Right lobe of liver (tissue), 6 donors: ENCODE measurements around the gene KSR2. TPM values are rescaled to one million over a fixed set of nuclear protein-coding genes. Genes with fewer than 3 reads are reported as not detected.

Experiments
- ATAC-seq, 4 donors: fragments of 200-7000 bp; cut with Tn5 transposase; one replicate each; pipeline ENCODE4 v1.9.1; 2020; ENCODE audit warnings: mild to moderate bottlenecking in 4 of 4, moderate library complexity in 4 of 4
- DNase-seq, 3 donors: peaks; one replicate each; pipeline ENCODE4 v3.0.0-alpha.2; 2020
- H3K27ac ChIP-seq, 3 donors: fragments of 200-600 bp; one replicate each; pipeline ENCODE4 v1.8.0; 2022
- H3K27me3 ChIP-seq, 2 donors: fragments of 200-600 bp; one replicate each; pipeline ENCODE4 v1.8.0; 2022
- H3K36me3 ChIP-seq, 4 donors: fragments of 200-600 bp; sonication (generic) in 1 of 4; one replicate each; pipeline versions ENCODE4 v1.5.1 to v1.8.0; 2017 to 2022; ENCODE audit warnings: control low read depth in 1 of 4
- H3K4me1 ChIP-seq, 4 donors: fragments of 200-600 bp; sonication (generic) in 1 of 4; one replicate each; pipeline versions ENCODE4 v1.5.1 to v1.8.0; 2017 to 2022; ENCODE audit warnings: control low read depth in 1 of 4
- H3K4me3 ChIP-seq, 3 donors: fragments of 200-600 bp; one replicate each; pipeline ENCODE4 v1.8.0; 2022
- H3K9me3 ChIP-seq, 4 donors: fragments of 200-600 bp; sonication (generic) in 1 of 4; one replicate each; pipeline versions ENCODE4 v1.5.1 to v1.8.0; 2017 to 2022; ENCODE audit warnings: control low read depth in 1 of 4
- POLR2A ChIP-seq: fragments of 450-650 bp; IDR thresholded peaks from one replicate; pipeline ENCODE4 v1.6.1; 2017; ENCODE audit warnings: antibody characterized with exemption, mild to moderate bottlenecking
- WGBS: methylation state at CpG from one replicate; pipeline ENCODE4 v1.1.6; 2018; ENCODE audit warnings: low coverage, low lambda C conversion rate; ENCODE audit not compliant: insufficient coverage; ENCODE audit errors: missing lambda C conversion rate; 5-methylcytosine and 5-hydroxymethylcytosine counted together
- intact Hi-C, 2 donors: fragments of 100-400 bp; cut with DNase I; formaldehyde crosslinking; loops; one replicate each; pipeline versions ENCODE4 v1.11.2 to v1.14.1; 2022
- total RNA-seq, 6 experiments: library from RNA; depleted of rRNA in 2 of 6; stranded (reverse); fragments of >200 nt in 2 of 6; fragmentation: NEBNext Ultra II Directional in 3 of 6; extraction: Animal tissue kit (Norgen Biotek cat#: 25700) in 3 of 6; gene quantifications; one replicate each; pipeline versions ENCODE4 v1.1.0 to v1.2.4, GENCODE V29; 2016 to 2023
- TF ChIP-seq, protein P1 (sequence below), 4 donors: fragments of 200-600 bp in 3 of 4; fragments of 450-650 bp in 1 of 4; IDR thresholded peaks; one replicate each; pipeline versions ENCODE4 v1.5.1 to v1.8.0; 2016 to 2022; ENCODE audit warnings: antibody characterized with exemption in 4 of 4, mild to moderate bottlenecking in 2 of 4
- donor health status: DM: no; HTN: yes; CAD: no.
- donor health status: DM: no; HTN: no; CAD: no.
- donor health status: DM: no; HTN: no; CAD: no.
- donor health status: DM: no; HTN: yes; CAD: no.
- donor health status: DM: no; HTN: yes; CAD: no.

KSR2 gene
- total RNA-seq, 6 experiments from 2014 or later, result 0.02 to 0.07 (median 0.02) TPM; not detected in 2

DNA sequence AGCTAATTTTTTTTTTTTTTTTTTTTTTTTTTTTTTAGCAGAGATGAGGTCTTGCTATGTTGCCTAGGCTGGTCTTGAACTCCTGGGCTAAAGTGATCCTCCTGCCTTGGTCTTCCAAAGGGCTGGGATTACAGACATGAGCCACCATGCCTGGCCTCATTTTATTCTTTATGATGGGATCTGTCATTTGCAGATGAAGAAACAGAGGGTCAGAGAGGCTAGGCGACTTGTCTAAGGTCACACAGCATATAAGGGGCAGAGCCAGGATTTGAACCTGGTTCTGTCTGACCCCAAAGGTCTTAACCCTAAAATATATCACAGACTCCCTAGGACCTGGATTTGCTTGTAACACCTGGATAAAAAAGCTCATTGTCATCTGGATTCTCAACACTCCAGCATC is 282.6 kb downstream of the KSR2 start:
- no peaks in the 10 kb centered on the region for H3K9me3 ChIP-seq
- DNase-seq (no peak), ATAC-seq (no peak)
- intact Hi-C loops, result no loop called here
- WGBS, result 80% methylated on average over 1 of the region's 1 CpG
- H3K4me1 ChIP-seq, result no peaks in the 10 kb centered on the region
- TF ChIP-seq, protein P1, sequence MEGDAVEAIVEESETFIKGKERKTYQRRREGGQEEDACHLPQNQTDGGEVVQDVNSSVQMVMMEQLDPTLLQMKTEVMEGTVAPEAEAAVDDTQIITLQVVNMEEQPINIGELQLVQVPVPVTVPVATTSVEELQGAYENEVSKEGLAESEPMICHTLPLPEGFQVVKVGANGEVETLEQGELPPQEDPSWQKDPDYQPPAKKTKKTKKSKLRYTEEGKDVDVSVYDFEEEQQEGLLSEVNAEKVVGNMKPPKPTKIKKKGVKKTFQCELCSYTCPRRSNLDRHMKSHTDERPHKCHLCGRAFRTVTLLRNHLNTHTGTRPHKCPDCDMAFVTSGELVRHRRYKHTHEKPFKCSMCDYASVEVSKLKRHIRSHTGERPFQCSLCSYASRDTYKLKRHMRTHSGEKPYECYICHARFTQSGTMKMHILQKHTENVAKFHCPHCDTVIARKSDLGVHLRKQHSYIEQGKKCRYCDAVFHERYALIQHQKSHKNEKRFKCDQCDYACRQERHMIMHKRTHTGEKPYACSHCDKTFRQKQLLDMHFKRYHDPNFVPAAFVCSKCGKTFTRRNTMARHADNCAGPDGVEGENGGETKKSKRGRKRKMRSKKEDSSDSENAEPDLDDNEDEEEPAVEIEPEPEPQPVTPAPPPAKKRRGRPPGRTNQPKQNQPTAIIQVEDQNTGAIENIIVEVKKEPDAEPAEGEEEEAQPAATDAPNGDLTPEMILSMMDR (IDR thresholded peaks at IDR 0.05), result no peak
- no peak for TF ChIP-seq POLR2A
- H3K27me3 ChIP-seq, result no peaks in the 10 kb centered on the region
- H3K27ac ChIP-seq, result no peak overlapping the region
- no peak overlapping the region for H3K4me3 ChIP-seq
- no peaks in the 10 kb centered on the region for H3K36me3 ChIP-seq

DNA sequence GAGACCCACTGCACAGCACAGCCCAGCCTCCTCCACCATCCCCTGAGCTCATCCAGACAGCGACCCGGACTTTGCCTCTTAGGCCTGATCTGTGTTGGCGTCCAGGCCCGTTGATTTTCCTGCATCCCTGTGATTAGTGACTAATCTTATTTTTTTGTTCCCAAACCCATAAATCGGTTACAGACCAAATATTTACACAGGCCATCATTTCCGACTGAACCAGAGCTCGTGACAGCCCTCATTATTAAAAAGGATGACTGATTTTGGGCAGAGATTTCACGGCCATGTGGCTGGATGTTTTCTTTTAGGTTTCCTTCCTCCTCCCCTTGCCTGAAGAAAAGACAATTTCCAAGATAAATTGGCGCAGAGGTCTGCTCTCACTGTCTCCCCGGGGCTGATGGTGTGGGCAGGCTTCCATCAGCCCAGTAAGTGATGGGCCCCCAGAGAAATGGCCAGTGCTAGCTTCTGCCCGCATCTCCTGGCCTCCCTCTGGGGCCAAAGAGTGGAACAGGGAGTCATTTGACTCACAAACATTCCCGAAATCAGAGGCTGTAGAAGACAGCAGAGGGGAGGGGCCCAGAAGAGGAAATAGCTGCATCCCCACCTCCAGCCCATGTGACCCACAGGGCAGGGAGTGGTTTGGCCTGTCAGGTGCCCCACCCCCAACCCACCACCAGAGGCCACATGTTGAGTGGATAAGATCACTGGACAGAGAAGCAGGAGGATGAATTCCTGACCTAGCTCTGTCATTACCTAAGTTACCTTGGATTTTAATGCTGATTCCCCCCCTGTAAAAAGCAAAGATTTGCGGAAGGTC is 283.5 kb downstream of the KSR2 start:
- Histone ChIP-seq H3K27me3 (no peaks in the 10 kb centered on the region), H3K4me1 (no peaks in the 10 kb centered on the region), H3K27ac (no peak overlapping the region), H3K4me3 (no peak overlapping the region), H3K36me3 (no peaks in the 10 kb centered on the region), H3K9me3 (no peaks in the 10 kb centered on the region)
- TF ChIP-seq POLR2A, result no peak
- TF ChIP-seq, protein P1 (IDR thresholded peaks at IDR 0.05), result no peak
- intact Hi-C loops, result no loop called here
- 25% methylated on average over 11 of the region's 13 CpGs for WGBS
- ATAC-seq (peak in 3 of 4 donors; percentile 61 to 87 (median 76)), DNase-seq (peak in 1 of 3 donors; percentile 48)

DNA sequence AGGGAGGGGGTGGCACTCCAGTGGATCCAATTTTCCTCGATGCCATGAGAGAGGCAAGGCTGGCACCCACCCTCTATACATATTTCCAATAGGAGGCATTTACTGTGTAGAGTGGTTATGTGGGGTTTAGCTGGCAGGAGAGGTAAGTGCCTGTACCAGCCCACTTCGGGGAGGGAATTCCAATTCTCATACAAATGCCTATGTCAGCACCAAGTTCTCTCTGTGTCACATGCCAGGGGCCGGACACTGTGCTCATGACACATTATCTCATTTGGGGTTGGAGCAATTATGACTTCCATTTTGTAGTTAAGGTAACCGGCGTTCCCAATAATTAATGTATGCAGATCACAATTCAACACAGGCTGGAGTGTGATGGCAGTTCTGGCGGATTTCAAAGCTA is 284.3 kb downstream of the KSR2 start:
- WGBS, result 50% methylated on average over 2 of the region's 6 CpGs

DNA sequence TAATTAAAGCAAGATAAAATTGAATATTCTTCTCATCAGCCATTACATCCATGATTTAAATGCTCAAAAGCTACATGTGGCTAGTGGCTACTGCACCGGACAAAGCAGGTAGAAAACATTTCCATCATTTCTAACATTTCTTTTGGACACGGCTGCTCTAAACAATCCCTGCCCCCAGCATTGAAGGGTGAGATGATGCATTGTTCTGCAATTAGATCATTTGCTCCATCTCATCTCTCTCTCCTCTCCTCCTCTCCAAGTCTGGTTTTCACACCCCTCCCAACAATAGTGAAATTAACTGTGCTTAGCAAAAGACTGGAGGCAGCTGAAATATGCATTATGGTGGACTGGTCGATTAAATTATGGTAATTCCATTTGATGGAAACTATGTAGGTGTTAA is 288.5 kb downstream of the KSR2 start:
- DNase-seq, result no peak
- H3K9me3 ChIP-seq, result no peaks in the 10 kb centered on the region
- no peak overlapping the region for H3K27ac ChIP-seq
- H3K4me1 ChIP-seq, result no peaks in the 10 kb centered on the region
- intact Hi-C loops, result no loop called here
- no peaks in the 10 kb centered on the region for H3K36me3 ChIP-seq
- no peak for TF ChIP-seq POLR2A
- TF ChIP-seq, protein P1 (IDR thresholded peaks at IDR 0.05), result no peak
- ATAC-seq, result no peak
- H3K4me3 ChIP-seq, result no peak overlapping the region
- WGBS, result 51% methylated on average over 3 of the region's 3 CpGs
- H3K27me3 ChIP-seq, result no peaks in the 10 kb centered on the region

More for the DNA sequence above, 284.3 kb downstream of the KSR2 start:
- no peak overlapping the region for H3K27ac ChIP-seq
- intact Hi-C loops, result no loop called here
- H3K4me3 ChIP-seq, result no peak overlapping the region
- no peak for ATAC-seq
- H3K27me3 ChIP-seq, result no peaks in the 10 kb centered on the region
- H3K9me3 ChIP-seq, result no peaks in the 10 kb centered on the region
- no peaks in the 10 kb centered on the region for H3K4me1 ChIP-seq
- TF ChIP-seq, protein P1 (IDR thresholded peaks at IDR 0.05), result no peak
- no peak for TF ChIP-seq POLR2A
- DNase-seq, result no peak
- no peaks in the 10 kb centered on the region for H3K36me3 ChIP-seq
